A549 (cell line): ENCODE results near the gene C1orf21. TPM values are rescaled to one million over a fixed set of nuclear protein-coding genes. Genes with fewer than 3 reads are reported as not detected.
A peak's percentile ranks its signal among the peaks of the same experiment; 100 is the strongest.

Source experiments
- ATAC-seq, 2 experiments: fragments of 200-7000 bp in 1 of 2; fragments of >200 bp in 1 of 2; cut with Nextera tagmentation in 1 of 2; cut with Tn5 transposase in 1 of 2; 3 replicates each; pipeline versions ENCODE4 v1.8.0 to v1.9.1; 2018 to 2020; ENCODE audit warnings: mild to moderate bottlenecking in 1 of 2, moderate library complexity in 1 of 2
- CTCF ChIA-PET: fragments of 300-600 bp; sonication (Branson Sonifier 250); formaldehyde crosslinking; extraction: SDS; loops from one replicate; lab custom pipeline; 2021; ENCODE audit warnings: antibody characterized with exemption, inconsistent platforms; lab: Yijun Ruan, JAX
- POLR2A ChIA-PET: fragments of 350-600 bp; formaldehyde crosslinking; extraction: SDS; loops from one replicate; lab custom pipeline; 2021; ENCODE audit warnings: antibody characterized with exemption, inconsistent platforms; lab: Yijun Ruan, JAX
- DNase-seq, 2 experiments: peaks; one replicate each; pipeline versions ENCODE4 v3.0.0 to v3.0.0-alpha.2; 2011 to 2016; ENCODE audit warnings: low read depth in 1 of 2, low spot score in 1 of 2
- FAIRE-seq: peaks from 2 replicates; lab custom pipeline; 2011; peaks lifted over from hg19 to GRCh38; lab: Jason Lieb, UNC
- H3K27ac ChIP-seq, 2 experiments: fragments of >200 bp; sonication (Bioruptor Twin); formaldehyde crosslinking; 3 replicates each; pipeline ENCODE4 v1.5.1; 2016 to 2017
- H3K4me1 ChIP-seq: fragments of >200 bp; sonication (Bioruptor Twin); formaldehyde crosslinking; 3 replicates; pipeline ENCODE4 v1.6.1; 2016
- H3K4me2 ChIP-seq: fragments of >200 bp; sonication (Bioruptor Twin); formaldehyde crosslinking; 3 replicates; pipeline ENCODE4 v1.6.1; 2016
- H3K4me3 ChIP-seq: fragments of >200 bp; sonication (Bioruptor Twin); formaldehyde crosslinking; 3 replicates; pipeline ENCODE4 v1.5.1; 2016
- H3K9me3 ChIP-seq: fragments of >200 bp; sonication (Bioruptor Twin); formaldehyde crosslinking; 3 replicates; pipeline ENCODE4 v1.6.1; 2016
- ATOH8 ChIP-seq: fragments of 250-450 bp; sonication (Bioruptor Pico); IDR thresholded peaks from 2 replicates; pipeline ENCODE4 v1.5.0; 2020; ENCODE audit warnings: low read depth, mild to moderate bottlenecking, moderate library complexity
- CBX2 ChIP-seq: fragments of 200-600 bp; sonication (generic); IDR thresholded peaks from 2 replicates; pipeline ENCODE4 v1.6.1; 2016; ENCODE audit warnings: low read depth, mild to moderate bottlenecking, borderline replicate concordance
- CEBPB ChIP-seq, 2 experiments: fragments of >200 bp in 1 of 2; sonication (Bioruptor Twin) in 1 of 2; formaldehyde crosslinking in 1 of 2; IDR thresholded peaks; 2 replicates each; pipeline ENCODE4 v1.6.1; 2012 to 2016
- ESRRA ChIP-seq: fragments of 150-350 bp; IDR thresholded peaks from 2 replicates; pipeline ENCODE4 v1.6.1; 2014; ENCODE audit warnings: mild to moderate bottlenecking, low read length, borderline replicate concordance
- FOSL2 ChIP-seq, 2 experiments: fragments of 450-650 bp in 1 of 2; fragments of >200 bp in 1 of 2; sonication (Bioruptor Twin) in 1 of 2; formaldehyde crosslinking; IDR thresholded peaks; 2 replicates each; pipeline versions ENCODE4 v1.5.0 to v1.6.1; 2016 to 2020; ENCODE audit warnings: mild to moderate bottlenecking in 1 of 2, moderate library complexity in 1 of 2
- FOXS1 ChIP-seq: fragments of 250-450 bp; sonication (Bioruptor Pico); IDR thresholded peaks from 2 replicates; pipeline ENCODE4 v1.5.0; 2020; ENCODE audit warnings: mild to moderate bottlenecking, moderate library complexity
- GATA3 ChIP-seq: IDR thresholded peaks from 2 replicates; pipeline ENCODE4 v1.6.1; 2012; ENCODE audit warnings: borderline replicate concordance
- HOXB5 ChIP-seq: fragments of 250-450 bp; sonication (Bioruptor Pico); IDR thresholded peaks from 2 replicates; pipeline ENCODE4 v1.5.0; 2020; ENCODE audit warnings: mild to moderate bottlenecking, moderate library complexity
- JUN ChIP-seq, 2 experiments: fragments of >200 bp; sonication (Bioruptor Twin); formaldehyde crosslinking; IDR thresholded peaks; 2 replicates in 1 of 2; 3 replicates in 1 of 2; pipeline ENCODE4 v1.6.1; 2016 to 2017
- MAFK ChIP-seq: fragments of 450-650 bp; IDR thresholded peaks from 2 replicates; pipeline ENCODE4 v1.6.1; 2014; ENCODE audit not compliant: partially characterized antibody
- MAZ ChIP-seq: fragments of 150-350 bp; IDR thresholded peaks from 2 replicates; pipeline ENCODE4 v1.6.1; 2014; ENCODE audit warnings: antibody characterized with exemption, low read depth, low read length, borderline replicate concordance
- MYC ChIP-seq: IDR thresholded peaks from 2 replicates; pipeline ENCODE4 v1.6.1; 2012; ENCODE audit warnings: mild to moderate bottlenecking, inconsistent platforms, low read length, improper control_type of control experiment, borderline replicate concordance
- NFE2L2 ChIP-seq: fragments of 150-350 bp; conservative IDR thresholded peaks from 2 replicates; pipeline ENCODE4 v1.6.1; 2014; ENCODE audit warnings: low read length
- NR3C1 ChIP-seq: fragments of >200 bp; sonication (Bioruptor Twin); formaldehyde crosslinking; IDR thresholded peaks from 3 replicates; pipeline ENCODE4 v1.6.1; 2017
- PBX3 ChIP-seq: IDR thresholded peaks from 2 replicates; pipeline ENCODE4 v1.6.1; 2012
- RAD21 ChIP-seq, 2 experiments: fragments of >200 bp in 1 of 2; sonication (Bioruptor Twin) in 1 of 2; formaldehyde crosslinking in 1 of 2; IDR thresholded peaks in 1 of 2; conservative IDR thresholded peaks in 1 of 2; 2 replicates in 1 of 2; 3 replicates in 1 of 2; pipeline ENCODE4 v1.6.1; 2012 to 2018; ENCODE audit warnings: inconsistent platforms in 1 of 2
- RARB ChIP-seq: fragments of 250-450 bp; sonication (Bioruptor Pico); IDR thresholded peaks from 2 replicates; pipeline ENCODE4 v1.8.0; 2021; ENCODE audit warnings: mild to moderate bottlenecking, moderate library complexity
- RCOR1 ChIP-seq: fragments of 150-350 bp; IDR thresholded peaks from 2 replicates; pipeline ENCODE4 v1.6.1; 2014; ENCODE audit warnings: antibody characterized with exemption, low read length, low read depth
- TP53 ChIP-seq: fragments of 250-450 bp; sonication (Bioruptor Pico); IDR thresholded peaks from 2 replicates; pipeline ENCODE4 v1.5.0; 2021; ENCODE audit warnings: mild to moderate bottlenecking, moderate library complexity
- USF2 ChIP-seq: fragments of 450-650 bp; IDR thresholded peaks from 2 replicates; pipeline ENCODE4 v1.6.1; 2014; ENCODE audit warnings: antibody characterized with exemption
- ZFP36 ChIP-seq: fragments of 450-650 bp; IDR thresholded peaks from 2 replicates; pipeline ENCODE4 v1.6.1; 2014; ENCODE audit warnings: borderline replicate concordance; ENCODE audit not compliant: partially characterized antibody
- ZNF302 ChIP-seq: fragments of 250-450 bp; sonication (Bioruptor Pico); IDR thresholded peaks from 2 replicates; pipeline ENCODE4 v1.9.0; 2021; ENCODE audit warnings: inconsistent platforms, mild to moderate bottlenecking, moderate library complexity
- ZSCAN20 ChIP-seq: fragments of 250-450 bp; sonication (Bioruptor Pico); IDR thresholded peaks from 2 replicates; pipeline ENCODE4 v1.8.0; 2022; ENCODE audit warnings: mild to moderate bottlenecking, moderate library complexity
- WGBS: methylation state at CpG from one replicate; pipeline ENCODE4 v1.1.6; 2017; ENCODE audit errors: missing lambda C conversion rate; 5-methylcytosine and 5-hydroxymethylcytosine counted together
- polyA plus RNA-seq, 4 experiments: library from polyadenylated mRNA; depleted of rRNA in 3 of 4; stranded (reverse); fragments of >200 nt; fragmentation: RNase III in 1 of 4; extraction: RNeasy Plus Mini Kit Qiagen cat#74134 plus additional on column Dnase treatment in 1 of 4; gene quantifications; 2 replicates in 3 of 4; 3 replicates in 1 of 4; pipeline ENCODE4 v1.2.3, GENCODE V29; 2011 to 2017
- TF ChIP-seq, protein P1 (sequence below): fragments of 150-350 bp; IDR thresholded peaks from 2 replicates; pipeline ENCODE4 v1.6.1; 2014; ENCODE audit warnings: low read depth, mild to moderate bottlenecking, low read length
- TF ChIP-seq, protein P2 (sequence below): fragments of >200 bp; sonication (Bioruptor Twin); formaldehyde crosslinking; IDR thresholded peaks from 2 replicates; pipeline ENCODE4 v1.6.1; 2016
- TF ChIP-seq, protein P3 (sequence below): fragments of >200 bp; sonication (Bioruptor Twin); formaldehyde crosslinking; IDR thresholded peaks from 3 replicates; pipeline ENCODE4 v1.6.1; 2016

The C1orf21 gene
- polyA plus RNA-seq, 2 of the 4 experiments (the other 2 are of a cell fraction): 11.4 to 11.6 TPM

DNA sequence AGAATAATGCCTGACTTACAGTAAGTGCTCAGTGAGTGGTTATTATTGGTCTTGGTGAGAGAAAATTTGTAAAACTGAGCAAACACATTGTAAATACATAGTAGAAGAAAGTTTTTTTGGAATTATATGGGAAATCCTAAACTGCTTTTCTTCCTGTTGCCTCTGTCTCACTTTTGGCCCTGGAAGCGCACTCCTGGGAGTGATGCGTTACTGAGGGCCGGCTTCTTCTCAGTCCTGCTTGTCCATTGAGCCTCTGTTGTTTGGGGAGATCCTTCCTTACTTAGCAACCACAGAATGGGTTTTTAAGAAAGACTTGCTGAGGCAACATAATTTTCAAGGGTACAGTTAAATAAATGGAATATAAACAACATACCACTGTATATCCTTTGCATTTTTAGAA, 201.9 kb downstream of the C1orf21 start:
- no peak for DNase-seq
- FAIRE-seq: no peak
- Histone ChIP-seq H3K4me1 (peaks cover 22% of the 10 kb centered on the region), H3K4me3 (no peak overlapping the region), H3K4me2 (no peak overlapping the region), H3K9me3 (no peaks in the 10 kb centered on the region), H3K27ac (0 out of 6 replicates have a peak overlapping the region, but pooled peaks of 1 of the 2 experiments have one; percentile 10)
- CTCF ChIA-PET: no interaction called here
- POLR2A ChIA-PET: no interaction called here
- TF ChIP-seq GATA3 (no peak), HOXB5 (CRISPR knock-in tag) (no peak), ZSCAN20 (CRISPR knock-in tag) (no peak), NR3C1 (no peak), ZNF302 (CRISPR knock-in tag) (no peak), RCOR1 (no peak), FOSL2 (IDR thresholded peaks at IDR 0.05) (no peak), FOSL2 (CRISPR knock-in tag; IDR thresholded peaks at IDR 0.05) (no peak), ZFP36 (no peak), FOXS1 (CRISPR knock-in tag) (no peak), MAFK (no peak), PBX3 (no peak), ESRRA (no peak), NFE2L2 (no peak), ATOH8 (CRISPR knock-in tag) (no peak), RAD21 (conservative IDR thresholded peaks at IDR 0.05 in 1 of 2, IDR thresholded peaks at IDR 0.05 in 1 of 2) (no peak)
- TF ChIP-seq, protein P1, sequence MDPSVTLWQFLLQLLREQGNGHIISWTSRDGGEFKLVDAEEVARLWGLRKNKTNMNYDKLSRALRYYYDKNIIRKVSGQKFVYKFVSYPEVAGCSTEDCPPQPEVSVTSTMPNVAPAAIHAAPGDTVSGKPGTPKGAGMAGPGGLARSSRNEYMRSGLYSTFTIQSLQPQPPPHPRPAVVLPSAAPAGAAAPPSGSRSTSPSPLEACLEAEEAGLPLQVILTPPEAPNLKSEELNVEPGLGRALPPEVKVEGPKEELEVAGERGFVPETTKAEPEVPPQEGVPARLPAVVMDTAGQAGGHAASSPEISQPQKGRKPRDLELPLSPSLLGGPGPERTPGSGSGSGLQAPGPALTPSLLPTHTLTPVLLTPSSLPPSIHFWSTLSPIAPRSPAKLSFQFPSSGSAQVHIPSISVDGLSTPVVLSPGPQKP: no peak
- TF ChIP-seq, protein P2, sequence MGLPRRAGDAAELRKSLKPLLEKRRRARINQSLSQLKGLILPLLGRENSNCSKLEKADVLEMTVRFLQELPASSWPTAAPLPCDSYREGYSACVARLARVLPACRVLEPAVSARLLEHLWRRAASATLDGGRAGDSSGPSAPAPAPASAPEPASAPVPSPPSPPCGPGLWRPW: no peak
- no peak for ATAC-seq
- 97% methylated on average over 3 of the region's 3 CpGs for WGBS

DNA sequence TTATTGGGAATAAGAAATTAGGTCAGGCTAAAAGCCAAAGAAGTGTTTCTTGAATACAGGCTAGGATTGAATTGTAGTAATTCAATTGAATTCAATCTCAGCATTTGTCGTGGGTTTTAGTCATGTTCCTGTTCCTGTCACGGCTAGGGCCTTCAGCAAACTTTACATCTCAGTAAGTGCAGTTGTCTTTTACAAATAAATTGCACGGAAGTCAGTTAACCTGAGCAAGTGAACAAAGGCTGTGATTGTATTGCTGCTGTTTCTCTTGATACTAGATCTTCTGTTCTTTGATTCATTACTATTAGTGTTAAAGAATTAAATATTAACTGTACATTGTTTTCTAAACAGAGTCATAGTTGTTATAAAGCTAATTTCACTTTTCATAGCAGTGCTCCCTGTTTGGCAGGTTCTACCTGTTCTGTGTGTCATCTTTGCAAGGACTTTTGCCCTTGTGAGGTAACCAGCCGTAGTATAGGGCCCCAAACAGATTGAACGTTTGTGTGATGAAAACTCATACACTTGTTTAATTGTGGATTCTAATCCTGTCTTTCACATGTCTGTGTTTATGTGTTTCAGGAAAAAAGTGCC, 203.4 kb downstream of the C1orf21 start:
- CTCF ChIA-PET: interaction anchor here (1.1 kb wide), 1 partner anchor 76 kb away, joined by 3 read pairs; no protein-coding TSS in a partner anchor
- Histone ChIP-seq H3K4me2 (no peak overlapping the region), H3K27ac (peak overlapping the region; percentile 3 to 5; a peak in 3 of 6 replicates), H3K4me3 (no peak overlapping the region), H3K9me3 (no peaks in the 10 kb centered on the region), H3K4me1 (peaks cover 37% of the 10 kb centered on the region)
- 54% methylated on average over 5 of the region's 5 CpGs for WGBS
- ATAC-seq (no peak), FAIRE-seq (no peak), DNase-seq (no peak)
- no peak for TF ChIP-seq ZSCAN20 (CRISPR knock-in tag)
- no peak for TF ChIP-seq MAZ
- TF ChIP-seq, protein P1: no peak
- TF ChIP-seq ZNF302 (CRISPR knock-in tag): no peak
- no peak for TF ChIP-seq MAFK
- TF ChIP-seq CBX2: no peak
- no peak for TF ChIP-seq MYC
- TF ChIP-seq JUN (IDR thresholded peaks at IDR 0.05): no peak
- no peak for TF ChIP-seq TP53 (CRISPR knock-in tag)
- TF ChIP-seq CEBPB (IDR thresholded peaks at IDR 0.05): no peak
- no peak for TF ChIP-seq RARB
- TF ChIP-seq USF2: no peak
- TF ChIP-seq, protein P3, sequence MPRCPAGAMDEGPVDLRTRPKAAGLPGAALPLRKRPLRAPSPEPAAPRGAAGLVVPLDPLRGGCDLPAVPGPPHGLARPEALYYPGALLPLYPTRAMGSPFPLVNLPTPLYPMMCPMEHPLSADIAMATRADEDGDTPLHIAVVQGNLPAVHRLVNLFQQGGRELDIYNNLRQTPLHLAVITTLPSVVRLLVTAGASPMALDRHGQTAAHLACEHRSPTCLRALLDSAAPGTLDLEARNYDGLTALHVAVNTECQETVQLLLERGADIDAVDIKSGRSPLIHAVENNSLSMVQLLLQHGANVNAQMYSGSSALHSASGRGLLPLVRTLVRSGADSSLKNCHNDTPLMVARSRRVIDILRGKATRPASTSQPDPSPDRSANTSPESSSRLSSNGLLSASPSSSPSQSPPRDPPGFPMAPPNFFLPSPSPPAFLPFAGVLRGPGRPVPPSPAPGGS: no peak
- POLR2A ChIA-PET: no interaction called here
